ENCODE results near the gene DCDC2C.

The DCDC2C gene

DNA sequence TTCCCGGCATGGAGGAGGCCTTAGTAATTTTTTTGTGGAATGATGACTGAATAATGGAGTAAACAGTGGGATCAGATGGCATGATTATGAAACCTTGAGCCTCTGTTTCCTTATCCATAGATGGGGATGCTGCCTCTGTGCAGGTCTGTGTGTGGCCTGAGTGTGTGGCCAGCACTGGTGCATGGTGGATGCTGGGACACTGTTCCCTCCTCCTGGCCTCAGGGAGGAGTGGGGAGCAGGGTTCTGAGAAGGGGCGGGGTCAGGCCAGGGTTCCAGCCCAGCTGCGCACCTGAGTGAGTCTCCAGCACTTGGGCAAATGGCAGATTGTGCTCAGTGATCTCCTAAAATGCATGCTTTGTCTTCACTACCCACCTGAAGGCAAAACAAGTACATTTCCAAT lies 66.4 kb downstream of the DCDC2C start:
- DNase-seq (ENCODE audit: low read depth in 4 of 4, low spot score in 1 of 4), result no peak

GRCh38 chr2:3770724-3771415 lies 67.5 kb downstream of the DCDC2C start:
- no peak for DNase-seq (ENCODE audit: low read depth in 4 of 4, low spot score in 1 of 4)

DNA sequence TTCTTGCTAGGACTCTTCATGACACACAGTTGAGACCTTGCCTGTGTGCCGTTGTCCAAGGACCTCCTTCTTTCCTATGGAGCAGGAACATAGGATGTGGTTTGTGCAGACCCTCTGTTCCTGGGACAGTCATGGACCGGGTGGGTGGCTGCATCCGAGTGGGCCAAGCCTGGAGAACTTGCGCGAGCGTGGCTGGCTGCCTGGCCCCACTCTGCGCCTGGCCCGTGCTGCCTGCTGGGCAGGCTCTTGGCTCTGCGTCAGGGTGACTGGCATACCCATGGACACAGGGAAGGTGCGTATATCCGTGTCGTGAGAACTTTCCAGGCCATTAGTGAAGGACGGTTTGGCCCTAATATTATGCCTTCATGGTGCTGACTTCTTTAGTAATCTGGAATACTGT lies 68.2 kb downstream of the DCDC2C start:
- DNase-seq (ENCODE audit: low read depth in 4 of 4, low spot score in 1 of 4), result no peak

DNA sequence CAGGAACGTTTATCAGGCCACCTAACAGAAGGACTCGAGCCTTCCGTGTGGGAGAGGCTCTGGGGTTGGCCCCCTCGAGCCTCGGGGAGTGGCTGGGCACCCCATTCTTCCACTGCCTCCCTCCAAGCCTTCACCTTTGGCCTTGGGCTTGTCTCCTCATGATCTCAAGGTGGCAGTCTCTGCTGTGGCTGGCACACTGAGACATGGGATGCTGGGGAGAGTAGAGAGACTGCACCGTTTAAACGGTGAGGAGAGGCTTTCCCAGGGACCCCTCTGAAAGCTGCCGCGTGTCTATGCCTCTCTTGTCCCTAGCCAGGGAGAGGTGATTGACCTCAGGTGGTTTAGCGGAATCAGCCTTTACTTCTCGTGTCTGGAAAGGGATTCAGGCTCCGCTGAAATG lies 71.0 kb downstream of the DCDC2C start:
- DNase-seq (ENCODE audit: low read depth in 4 of 4, low spot score in 1 of 4), result no peak

- no peak for DNase-seq (ENCODE audit: low read depth in 4 of 4, low spot score in 1 of 4)
Measured at GRCh38 chr2:3776311-3776710, 72.9 kb downstream of the DCDC2C start.

GRCh38 chr2:3777966-3778365 lies 74.6 kb downstream of the DCDC2C start:
- no peak for DNase-seq (ENCODE audit: low read depth in 4 of 4, low spot score in 1 of 4)

DNA sequence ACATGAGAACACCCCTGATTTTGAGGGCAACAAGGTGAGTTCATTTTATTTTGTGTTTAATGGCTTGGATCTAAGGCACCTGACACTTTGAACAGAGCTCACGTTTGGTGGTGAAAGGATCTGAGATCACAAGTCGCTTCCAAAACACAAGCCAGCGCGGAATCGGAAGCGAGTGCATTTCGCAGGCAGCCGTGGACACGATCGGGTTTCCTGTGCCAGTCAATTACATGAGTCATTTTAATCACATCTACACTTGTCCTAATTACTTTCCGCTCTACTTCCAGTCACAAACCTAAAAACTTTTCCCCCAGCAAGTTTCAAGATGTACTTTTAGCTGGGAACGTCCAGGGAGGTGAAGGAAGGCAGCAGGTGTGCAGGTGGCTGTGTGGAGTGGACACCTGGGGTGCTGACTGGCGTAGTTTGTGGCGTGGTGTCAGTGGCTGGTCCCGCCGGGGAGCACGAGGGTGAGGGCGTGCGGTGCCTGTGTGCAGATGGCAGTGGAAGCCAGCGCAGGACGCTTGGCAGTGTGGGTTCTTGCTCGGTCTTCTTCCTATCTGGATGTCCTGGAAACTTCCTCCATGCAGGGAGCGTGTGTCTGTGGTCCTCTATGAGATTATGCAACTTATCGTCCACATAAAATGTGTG lies 75.6 kb downstream of the DCDC2C start:
- DNase-seq (ENCODE audit: low read depth in 4 of 4, low spot score in 1 of 4), result no peak

GRCh38 chr2:3779496-3780049 lies 76.2 kb downstream of the DCDC2C start:
- DNase-seq (ENCODE audit: low read depth in 4 of 4, low spot score in 1 of 4), result no peak

DNA sequence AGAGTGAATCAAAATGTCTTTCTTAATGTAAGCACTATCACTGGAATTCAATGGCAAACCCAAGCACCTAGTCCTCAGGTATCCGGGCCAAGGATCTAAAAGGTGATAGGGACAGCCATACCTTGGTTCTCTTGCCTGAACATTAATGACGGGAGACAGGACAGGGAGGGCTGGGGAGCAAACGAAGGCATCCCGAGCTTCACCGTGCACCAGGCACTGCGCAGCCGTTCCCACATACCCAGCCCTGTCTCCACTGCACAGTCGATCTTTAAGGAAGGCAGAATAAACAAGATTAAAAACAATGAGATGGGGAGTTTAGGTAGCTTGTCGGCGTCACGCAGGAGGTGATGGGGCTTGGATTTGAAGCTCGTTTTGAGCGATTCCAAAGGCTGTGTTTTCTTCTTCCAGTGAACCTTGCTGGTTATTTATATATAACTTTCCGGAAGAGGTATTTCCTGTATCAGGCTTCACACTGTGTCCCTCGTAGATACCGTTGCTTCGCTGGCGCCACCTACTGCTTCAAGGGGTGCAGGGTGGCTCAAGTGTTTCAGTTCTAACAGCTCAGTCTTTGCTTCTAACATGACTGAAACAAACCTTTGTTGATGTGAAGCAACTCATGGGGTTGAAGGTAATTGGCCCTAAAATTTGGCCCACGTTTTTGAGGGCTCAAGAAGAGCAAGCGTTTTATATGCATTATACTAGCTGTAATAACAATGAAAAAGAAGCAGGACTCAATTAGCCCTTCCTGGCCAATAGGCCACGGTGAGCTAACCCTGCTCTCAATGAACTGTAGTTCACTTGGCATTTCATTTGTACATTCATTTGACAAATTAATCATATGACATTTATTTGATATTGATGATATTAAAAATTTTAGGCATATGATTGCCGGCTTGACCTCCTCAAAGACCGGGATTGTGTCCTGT lies 77.4 kb downstream of the DCDC2C start:
- DNase-seq (ENCODE audit: low read depth in 4 of 4, low spot score in 1 of 4), result peak; percentile 7 to 39 (median 23)

DNA sequence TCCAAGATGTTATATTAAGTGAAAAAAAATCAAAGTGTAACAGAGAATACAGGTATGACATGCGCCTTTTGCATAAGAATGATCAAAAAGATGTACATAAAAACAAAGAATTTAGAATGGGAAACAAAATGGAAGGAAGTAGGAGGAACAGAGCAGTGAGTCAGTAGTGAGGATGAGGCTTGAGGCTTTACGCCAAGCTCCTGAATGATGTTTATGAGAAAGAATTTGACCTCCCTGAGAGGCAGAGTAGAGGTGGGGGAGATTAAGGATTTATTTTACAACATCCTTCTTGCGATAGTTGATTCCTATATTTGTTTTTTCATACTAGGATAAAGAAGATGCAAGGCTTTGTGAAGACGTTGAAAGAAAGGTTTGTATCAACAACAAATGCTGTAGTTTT lies 81.4 kb downstream of the DCDC2C start:
- DNase-seq (ENCODE audit: low read depth in 4 of 4, low spot score in 1 of 4), result no peak

GRCh38 chr2:3785220-3785889 lies 82.0 kb downstream of the DCDC2C start:
- no peak for DNase-seq (ENCODE audit: low read depth in 4 of 4, low spot score in 1 of 4)

DNA sequence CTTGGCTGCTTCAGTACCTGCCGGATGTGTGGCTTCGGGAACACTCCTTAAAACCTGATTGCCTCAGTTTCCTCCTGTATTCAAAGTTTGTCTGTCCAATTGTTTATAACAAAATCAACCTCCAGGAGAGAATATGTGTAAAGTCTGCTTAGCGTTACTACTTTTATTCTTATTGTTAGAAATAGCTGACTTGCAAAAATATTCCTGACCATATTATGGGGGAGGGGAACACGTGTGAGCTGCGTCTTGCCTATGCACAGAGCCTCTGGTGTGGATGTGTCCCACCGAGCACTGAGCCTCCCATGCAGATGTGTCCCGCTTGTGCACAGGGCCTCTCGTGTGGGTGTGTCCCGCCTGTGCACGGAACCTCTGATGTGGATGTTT lies 82.5 kb downstream of the DCDC2C start:
- DNase-seq (ENCODE audit: low read depth in 4 of 4, low spot score in 1 of 4), result no peak

GRCh38 chr2:3787768-3788167 lies 84.4 kb downstream of the DCDC2C start:
- DNase-seq (ENCODE audit: low read depth in 4 of 4, low spot score in 1 of 4), result no peak

- no peak for DNase-seq (ENCODE audit: low read depth in 4 of 4, low spot score in 1 of 4)
Measured at GRCh38 chr2:3789256-3789655, 85.9 kb downstream of the DCDC2C start.

DNA sequence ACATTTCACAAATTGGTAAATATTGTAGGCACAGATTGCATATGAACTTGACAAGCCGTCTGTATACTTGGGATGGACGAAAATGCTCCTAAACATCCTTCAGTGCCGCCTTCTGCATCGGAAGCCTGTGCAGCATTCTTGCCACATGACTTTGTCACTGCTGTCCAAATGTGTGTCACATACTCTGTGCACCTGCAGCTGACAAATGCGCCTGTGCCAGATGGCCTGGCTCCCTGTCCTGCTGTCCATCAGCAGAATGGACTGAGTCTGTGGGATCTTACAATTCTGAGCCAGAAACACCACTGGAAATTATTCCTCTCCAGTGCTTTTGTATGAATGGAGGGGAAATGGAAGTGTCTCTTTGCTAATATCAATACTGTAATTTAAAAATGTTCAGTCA lies 89.9 kb downstream of the DCDC2C start:
- no peak for DNase-seq (ENCODE audit: low read depth in 4 of 4, low spot score in 1 of 4)

- DNase-seq (ENCODE audit: low read depth in 4 of 4, low spot score in 1 of 4), result no peak
Measured at GRCh38 chr2:3801506-3801905, 98.1 kb downstream of the DCDC2C start.

DNA sequence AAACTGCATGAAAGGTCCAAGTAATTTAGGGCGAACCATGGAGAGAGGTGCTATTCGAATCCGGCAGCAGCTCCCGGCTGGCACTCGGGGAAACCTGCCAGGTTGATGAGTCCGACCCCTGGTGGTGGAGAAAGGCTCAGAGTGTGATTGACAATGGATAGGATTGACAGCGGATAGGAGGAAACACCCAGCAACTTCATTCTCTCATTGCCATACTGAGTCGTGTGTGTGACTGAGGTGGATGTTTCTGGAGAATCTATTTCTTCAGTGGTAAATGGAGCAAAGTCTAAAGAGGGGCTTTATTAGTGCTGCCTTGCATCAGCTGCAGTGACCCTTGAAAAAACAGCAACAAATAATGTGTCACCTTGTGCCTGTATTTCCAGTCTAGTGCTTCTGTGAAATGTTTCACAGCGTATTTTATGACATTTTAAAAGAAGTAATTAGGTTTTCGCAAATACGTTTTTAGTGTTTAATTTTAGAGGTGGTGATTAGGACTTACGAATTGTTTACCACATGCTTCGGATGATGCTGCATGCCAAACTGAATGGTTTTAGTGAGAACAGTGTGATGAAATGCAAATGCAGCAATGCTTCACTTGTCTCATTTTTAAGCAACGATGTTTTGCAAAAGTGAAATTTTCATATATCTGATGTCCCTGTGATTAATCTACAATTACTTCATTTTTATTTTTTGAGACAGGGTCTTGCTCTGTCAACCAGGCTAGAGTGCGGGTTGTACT lies 102.0 kb downstream of the DCDC2C start:
- DNase-seq (ENCODE audit: low read depth in 4 of 4, low spot score in 1 of 4), result no peak

GRCh38 chr2:3806168-3806567 lies 102.8 kb downstream of the DCDC2C start:
- DNase-seq (ENCODE audit: low read depth in 4 of 4, low spot score in 1 of 4), result no peak

- no peak for DNase-seq (ENCODE audit: low read depth in 4 of 4, low spot score in 1 of 4)
Measured at GRCh38 chr2:3806730-3807129, 103.4 kb downstream of the DCDC2C start.

DNA sequence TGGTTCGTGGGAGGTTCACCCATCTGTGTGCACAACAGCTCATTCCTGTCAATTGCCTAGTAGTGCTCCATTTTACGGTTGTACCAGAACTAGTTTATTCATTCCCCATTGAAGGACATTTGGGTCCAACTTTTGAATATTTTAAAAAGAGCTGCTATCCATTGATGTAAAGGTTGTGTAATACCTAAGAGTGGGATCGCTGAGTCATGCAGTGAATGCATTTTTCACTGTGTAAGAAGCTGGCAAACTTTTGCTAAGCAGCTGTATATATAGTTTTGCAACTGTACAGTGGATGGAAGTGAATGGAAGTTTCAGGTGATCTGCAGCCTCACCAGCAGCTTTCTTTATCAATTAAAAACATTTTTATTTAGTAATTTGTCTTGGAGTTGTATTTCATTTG lies 104.5 kb downstream of the DCDC2C start:
- no peak for DNase-seq (ENCODE audit: low read depth in 4 of 4, low spot score in 1 of 4)

Measured in stimulated activated CD4-positive, alpha-beta T cell treated with anti-CD3 and anti-CD28 coated beads, Interleukin-1b, Interleukin-23, amount 100 ng/mL, for 24 hours (primary cell).